HUES6 (cell line): ENCODE data around the gene HTR3E.

ENCODE experiments used
- H3K27ac ChIP-seq: 2 replicates; pipeline ENCODE4 v1.7.0; 2013; ENCODE audit warnings: low read depth, mild to moderate bottlenecking, low read length, inconsistent platforms
- H3K27me3 ChIP-seq: 2 replicates; pipeline ENCODE4 v1.6.1; 2013; ENCODE audit warnings: low read length; ENCODE audit not compliant: control insufficient read depth, insufficient read depth
- H3K36me3 ChIP-seq: 2 replicates; pipeline ENCODE4 v1.6.1; 2013; ENCODE audit warnings: low read length; ENCODE audit not compliant: control insufficient read depth, insufficient read depth
- H3K4me1 ChIP-seq: 2 replicates; pipeline ENCODE4 v1.6.1; 2013; ENCODE audit warnings: low read length; ENCODE audit not compliant: control insufficient read depth, insufficient read depth
- H3K4me3 ChIP-seq: 2 replicates; pipeline ENCODE4 v1.5.1; 2013; ENCODE audit warnings: low read depth, low read length
- H3K9ac ChIP-seq: one replicate; pipeline ENCODE4 v1.6.1; 2013; ENCODE audit warnings: mild to moderate bottlenecking, low read length
- H3K9me3 ChIP-seq: 2 replicates; pipeline ENCODE4 v1.6.1; 2013; ENCODE audit warnings: low read depth, low read length; ENCODE audit not compliant: control insufficient read depth, insufficient read depth

HTR3E gene

GRCh38 chr3:184155644-184156521 lies 59.0 kb downstream of the HTR3E start:
- peak overlapping the region; percentile 89 for H3K27ac ChIP-seq
- H3K4me3 ChIP-seq = peak overlapping the region; percentile 100
- no peaks in the 10 kb centered on the region for H3K9me3 ChIP-seq
- H3K27me3 ChIP-seq = no peaks in the 10 kb centered on the region
- H3K4me1 ChIP-seq = peaks cover 11% of the 10 kb centered on the region; the same call in 1 of the 2 replicates
- peak overlapping the region; percentile 95 for H3K9ac ChIP-seq
- 0 out of 2 replicates have a peak, but pooled peaks cover 3% of the 10 kb centered on the region for H3K36me3 ChIP-seq

- H3K36me3 ChIP-seq = 0 out of 2 replicates have a peak, but pooled peaks cover 3% of the 10 kb centered on the region
- peak overlapping the region; percentile 29; the same call in 1 of the 2 replicates for H3K27ac ChIP-seq
- peak overlapping the region; percentile 95 for H3K9ac ChIP-seq
- H3K4me1 ChIP-seq = peaks cover 11% of the 10 kb centered on the region; the same call in 1 of the 2 replicates
- H3K4me3 ChIP-seq = peak overlapping the region; percentile 100
- no peaks in the 10 kb centered on the region for H3K9me3 ChIP-seq
- H3K27me3 ChIP-seq = no peaks in the 10 kb centered on the region
Observed at GRCh38 chr3:184156522-184156955, 59.7 kb downstream of the HTR3E start.
